Measurements from ENCODE around the gene STYX. TPM values are rescaled to one million over a fixed set of nuclear protein-coding genes. Genes with fewer than 3 reads are reported as not detected.
A peak's percentile ranks its signal among the peaks of the same experiment; 100 is the strongest.

STYX gene
- polyA plus RNA-seq, 1 donor from 2014 or later: 15.1 TPM

GRCh38 chr14:52789118-52789517, 59.2 kb downstream of the STYX start:
- Histone ChIP-seq H3F3A (ENCODE audit: insufficient read depth, low read length, poor library complexity, severe bottlenecking) (no peaks in the 10 kb centered on the region), H3K4me2 (ENCODE audit: low read length) (no peak overlapping the region), H3K9me2 (ENCODE audit: insufficient read depth, low read length) (no peaks in the 10 kb centered on the region), H3K27me3 (ENCODE audit: insufficient read depth, low read depth, low read length) (no peaks in the 10 kb centered on the region), H3K79me2 (replicated peaks; ENCODE audit: insufficient read depth, low read length) (peaks cover 11% of the 10 kb centered on the region), H3K9me3 (ENCODE audit: low read length) (no peaks in the 10 kb centered on the region), H3K9ac (ENCODE audit: low read length) (no peak overlapping the region), H4K20me1 (ENCODE audit: insufficient read depth) (no peaks in the 10 kb centered on the region), H2AFZ (ENCODE audit: low read depth, low read length) (no peak overlapping the region), H3K36me3 (ENCODE audit: insufficient read depth, low read length) (no peaks in the 10 kb centered on the region), H3K27ac (ENCODE audit: low read length) (no peak overlapping the region), H3K4me3 (ENCODE audit: low read length) (no peak overlapping the region)
- TF ChIP-seq CTCF (IDR thresholded peaks at IDR 0.05; ENCODE audit: poor library complexity, severe bottlenecking): no peak
- TF ChIP-seq RAD21 (conservative IDR thresholded peaks at IDR 0.05): no peak
- no peak for TF ChIP-seq MXI1 (conservative IDR thresholded peaks at IDR 0.05; ENCODE audit: poor library complexity, severe bottlenecking)
- no peak for TF ChIP-seq POLR2AphosphoS5 (IDR thresholded peaks at IDR 0.05)
- TF ChIP-seq SMC3 (conservative IDR thresholded peaks at IDR 0.05; ENCODE audit: poor library complexity): no peak
- no peak for TF ChIP-seq EP300 (conservative IDR thresholded peaks at IDR 0.05; ENCODE audit: poor library complexity, severe bottlenecking)
- TF ChIP-seq TAF1 (IDR thresholded peaks at IDR 0.05; ENCODE audit: low read depth): no peak
- TF ChIP-seq, protein P1, sequence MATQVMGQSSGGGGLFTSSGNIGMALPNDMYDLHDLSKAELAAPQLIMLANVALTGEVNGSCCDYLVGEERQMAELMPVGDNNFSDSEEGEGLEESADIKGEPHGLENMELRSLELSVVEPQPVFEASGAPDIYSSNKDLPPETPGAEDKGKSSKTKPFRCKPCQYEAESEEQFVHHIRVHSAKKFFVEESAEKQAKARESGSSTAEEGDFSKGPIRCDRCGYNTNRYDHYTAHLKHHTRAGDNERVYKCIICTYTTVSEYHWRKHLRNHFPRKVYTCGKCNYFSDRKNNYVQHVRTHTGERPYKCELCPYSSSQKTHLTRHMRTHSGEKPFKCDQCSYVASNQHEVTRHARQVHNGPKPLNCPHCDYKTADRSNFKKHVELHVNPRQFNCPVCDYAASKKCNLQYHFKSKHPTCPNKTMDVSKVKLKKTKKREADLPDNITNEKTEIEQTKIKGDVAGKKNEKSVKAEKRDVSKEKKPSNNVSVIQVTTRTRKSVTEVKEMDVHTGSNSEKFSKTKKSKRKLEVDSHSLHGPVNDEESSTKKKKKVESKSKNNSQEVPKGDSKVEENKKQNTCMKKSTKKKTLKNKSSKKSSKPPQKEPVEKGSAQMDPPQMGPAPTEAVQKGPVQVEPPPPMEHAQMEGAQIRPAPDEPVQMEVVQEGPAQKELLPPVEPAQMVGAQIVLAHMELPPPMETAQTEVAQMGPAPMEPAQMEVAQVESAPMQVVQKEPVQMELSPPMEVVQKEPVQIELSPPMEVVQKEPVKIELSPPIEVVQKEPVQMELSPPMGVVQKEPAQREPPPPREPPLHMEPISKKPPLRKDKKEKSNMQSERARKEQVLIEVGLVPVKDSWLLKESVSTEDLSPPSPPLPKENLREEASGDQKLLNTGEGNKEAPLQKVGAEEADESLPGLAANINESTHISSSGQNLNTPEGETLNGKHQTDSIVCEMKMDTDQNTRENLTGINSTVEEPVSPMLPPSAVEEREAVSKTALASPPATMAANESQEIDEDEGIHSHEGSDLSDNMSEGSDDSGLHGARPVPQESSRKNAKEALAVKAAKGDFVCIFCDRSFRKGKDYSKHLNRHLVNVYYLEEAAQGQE (IDR thresholded peaks at IDR 0.05; ENCODE audit: borderline replicate concordance): no peak
- TF ChIP-seq EZH2 (IDR thresholded peaks at IDR 0.05; ENCODE audit: borderline replicate concordance, insufficient read depth, low read length, poor library complexity, severe bottlenecking): no peak

DNA sequence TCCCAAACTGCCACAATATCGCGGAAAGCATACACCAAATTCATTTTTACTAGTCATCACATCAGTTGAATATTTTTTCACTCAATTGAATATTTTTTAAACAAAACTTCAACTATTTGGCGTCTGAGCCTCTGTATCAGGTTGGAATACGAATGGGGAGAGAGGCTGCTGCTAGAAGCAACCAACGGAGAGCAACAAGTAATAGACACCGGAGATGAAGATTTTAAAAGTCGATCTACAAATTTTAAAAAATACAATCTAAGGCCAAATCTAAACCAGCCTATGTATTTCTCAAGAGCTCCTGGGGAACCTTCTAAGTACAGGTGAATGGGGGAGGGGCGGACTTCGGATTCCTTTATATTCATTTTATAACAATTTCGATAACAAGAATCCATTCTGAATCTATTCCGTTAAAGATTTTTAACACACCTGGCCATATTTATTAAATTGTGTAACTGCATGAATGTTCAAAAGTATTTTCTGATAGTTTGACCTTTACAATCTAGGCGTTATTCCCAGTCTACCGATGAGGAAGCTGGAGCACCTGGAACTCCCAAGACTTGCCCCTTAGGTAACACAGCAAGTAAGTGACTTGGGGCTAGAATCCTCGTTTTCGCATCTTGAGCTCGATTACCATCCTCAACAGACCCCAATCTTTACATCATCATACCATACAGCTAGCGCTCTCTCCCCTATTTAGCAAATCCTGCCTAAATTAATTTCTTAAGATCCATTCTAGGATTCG, 60.2 kb downstream of the STYX start:
- TF ChIP-seq TAF1 (IDR thresholded peaks at IDR 0.05; ENCODE audit: low read depth) (no peak), EP300 (conservative IDR thresholded peaks at IDR 0.05; ENCODE audit: poor library complexity, severe bottlenecking) (no peak), CTCF (IDR thresholded peaks at IDR 0.05; ENCODE audit: poor library complexity, severe bottlenecking) (no peak), POLR2AphosphoS5 (IDR thresholded peaks at IDR 0.05) (no peak), MXI1 (conservative IDR thresholded peaks at IDR 0.05; ENCODE audit: poor library complexity, severe bottlenecking) (no peak), EZH2 (IDR thresholded peaks at IDR 0.05; ENCODE audit: borderline replicate concordance, insufficient read depth, low read length, poor library complexity, severe bottlenecking) (no peak)
- TF ChIP-seq, protein P1 (IDR thresholded peaks at IDR 0.05; ENCODE audit: borderline replicate concordance): no peak
- peak overlapping the region; percentile 94 for H3K4me3 ChIP-seq (ENCODE audit: low read length)
- H3K9ac ChIP-seq (ENCODE audit: low read length): peak overlapping the region; percentile 71
- peak overlapping the region; percentile 76 for H2AFZ ChIP-seq (ENCODE audit: low read depth, low read length)
- H3K27me3 ChIP-seq (ENCODE audit: insufficient read depth, low read depth, low read length): no peaks in the 10 kb centered on the region
- no peaks in the 10 kb centered on the region for H3K36me3 ChIP-seq (ENCODE audit: insufficient read depth, low read length)
- no peak overlapping the region for H3K27ac ChIP-seq (ENCODE audit: low read length)
- no peaks in the 10 kb centered on the region for H3F3A ChIP-seq (ENCODE audit: insufficient read depth, low read length, poor library complexity, severe bottlenecking)
- peak overlapping the region; percentile 69 for H3K4me2 ChIP-seq (ENCODE audit: low read length)
- H4K20me1 ChIP-seq (ENCODE audit: insufficient read depth): no peaks in the 10 kb centered on the region
- no peaks in the 10 kb centered on the region for H3K9me3 ChIP-seq (ENCODE audit: low read length)
- no peaks in the 10 kb centered on the region for H3K9me2 ChIP-seq (ENCODE audit: insufficient read depth, low read length)
- H3K79me2 ChIP-seq (replicated peaks; ENCODE audit: insufficient read depth, low read length): peaks cover 11% of the 10 kb centered on the region

All from neural cell (in vitro differentiated cells).